ENCODE results near the gene GJB3.

The GJB3 gene

GRCh38 chr1:34785875-34786470 lies 5.0 kb downstream of the GJB3 start:
- H3K4ac ChIP-seq (ENCODE audit: low read depth, low read length) = no peak overlapping the region
- no peaks in the 10 kb centered on the region for H3K36me3 ChIP-seq (ENCODE audit: control insufficient read depth in 1 of 2, insufficient read depth in 2 of 2, low read length in 2 of 2)
- no peak overlapping the region for H2AFZ ChIP-seq (ENCODE audit: insufficient read depth, low read length, poor library complexity)
- no CpG with 5 or more reads among the region's 4 CpGs for WGBS (ENCODE audit: extremely low coverage, insufficient coverage, insufficient read length)
- no peaks in the 10 kb centered on the region for H3K79me2 ChIP-seq (ENCODE audit: control insufficient read depth, insufficient read depth, low read length, poor library complexity)
- no peak overlapping the region for H2BK120ac ChIP-seq (ENCODE audit: insufficient read depth, low read length, poor library complexity)
- H2BK5ac ChIP-seq (ENCODE audit: low read depth, low read length, poor library complexity) = no peak overlapping the region
- no peaks in the 10 kb centered on the region for H3K79me1 ChIP-seq (ENCODE audit: low read length)
- H3K18ac ChIP-seq (ENCODE audit: low read length) = no peak overlapping the region
- no peak for DNase-seq
- H2AK5ac ChIP-seq (ENCODE audit: low read length) = no peak overlapping the region
- H4K8ac ChIP-seq (ENCODE audit: low read depth, low read length) = no peak overlapping the region
- peaks cover 10 to 13% of the 10 kb centered on the region in 2 experiments for H3K4me1 ChIP-seq (ENCODE audit: control insufficient read depth in 1 of 2, insufficient read depth in 2 of 2, low read length in 2 of 2)
- no peak overlapping the region for H3K23ac ChIP-seq (ENCODE audit: low read length)
- no peak overlapping the region for H2BK12ac ChIP-seq (ENCODE audit: low read length)
- peaks cover 2% of the 10 kb centered on the region for H3K27me3 ChIP-seq (ENCODE audit: insufficient read depth, low read length)
- no peak overlapping the region for H4K12ac ChIP-seq (ENCODE audit: low read depth, low read length)
- H4K91ac ChIP-seq (ENCODE audit: low read depth, low read length) = no peak overlapping the region
- no peak overlapping the region for H3K4me2 ChIP-seq (ENCODE audit: low read length)
- no peak overlapping the region for H3K9ac ChIP-seq (ENCODE audit: low read length)
- H3K4me3 ChIP-seq (ENCODE audit: low read depth, low read length) = no peak overlapping the region
- H3K27ac ChIP-seq (ENCODE audit: low read depth, low read length) = no peak overlapping the region
- H3K9me3 ChIP-seq (ENCODE audit: insufficient read depth, low read depth, low read length) = peaks cover 2% of the 10 kb centered on the region
- no peak overlapping the region for H3K14ac ChIP-seq (ENCODE audit: low read length)

- Histone ChIP-seq H3K9me3 (ENCODE audit: insufficient read depth, low read depth, low read length) (peaks cover 2% of the 10 kb centered on the region), H3K4me3 (ENCODE audit: low read depth, low read length) (no peak overlapping the region), H2BK12ac (ENCODE audit: low read length) (no peak overlapping the region), H3K27ac (ENCODE audit: low read depth, low read length) (no peak overlapping the region), H4K91ac (ENCODE audit: low read depth, low read length) (no peak overlapping the region), H2BK120ac (ENCODE audit: insufficient read depth, low read length, poor library complexity) (no peak overlapping the region), H3K36me3 (ENCODE audit: control insufficient read depth in 1 of 2, insufficient read depth in 2 of 2, low read length in 2 of 2) (no peaks in the 10 kb centered on the region), H3K79me2 (ENCODE audit: control insufficient read depth, insufficient read depth, low read length, poor library complexity) (no peaks in the 10 kb centered on the region), H3K4me2 (ENCODE audit: low read length) (no peak overlapping the region), H3K79me1 (ENCODE audit: low read length) (no peaks in the 10 kb centered on the region), H2AFZ (ENCODE audit: insufficient read depth, low read length, poor library complexity) (no peak overlapping the region), H4K8ac (ENCODE audit: low read depth, low read length) (no peak overlapping the region), H4K12ac (ENCODE audit: low read depth, low read length) (no peak overlapping the region), H2BK5ac (ENCODE audit: low read depth, low read length, poor library complexity) (no peak overlapping the region), H3K27me3 (ENCODE audit: insufficient read depth, low read length) (no peaks in the 10 kb centered on the region), H3K4ac (ENCODE audit: low read depth, low read length) (no peak overlapping the region), H3K4me1 (ENCODE audit: control insufficient read depth in 1 of 2, insufficient read depth in 2 of 2, low read length in 2 of 2) (peaks cover 3 to 5% of the 10 kb centered on the region in 2 experiments), H3K18ac (ENCODE audit: low read length) (no peak overlapping the region), H3K14ac (ENCODE audit: low read length) (no peak overlapping the region), H3K9ac (ENCODE audit: low read length) (no peak overlapping the region), H2AK5ac (ENCODE audit: low read length) (no peak overlapping the region), H3K23ac (ENCODE audit: low read length) (no peak overlapping the region)
- WGBS (ENCODE audit: extremely low coverage, insufficient coverage, insufficient read length) = no CpG with 5 or more reads among the region's 14 CpGs
- peak; percentile 59 to 82 for DNase-seq
Measured at GRCh38 chr1:34786521-34787325, 5.7 kb downstream of the GJB3 start.

DNA sequence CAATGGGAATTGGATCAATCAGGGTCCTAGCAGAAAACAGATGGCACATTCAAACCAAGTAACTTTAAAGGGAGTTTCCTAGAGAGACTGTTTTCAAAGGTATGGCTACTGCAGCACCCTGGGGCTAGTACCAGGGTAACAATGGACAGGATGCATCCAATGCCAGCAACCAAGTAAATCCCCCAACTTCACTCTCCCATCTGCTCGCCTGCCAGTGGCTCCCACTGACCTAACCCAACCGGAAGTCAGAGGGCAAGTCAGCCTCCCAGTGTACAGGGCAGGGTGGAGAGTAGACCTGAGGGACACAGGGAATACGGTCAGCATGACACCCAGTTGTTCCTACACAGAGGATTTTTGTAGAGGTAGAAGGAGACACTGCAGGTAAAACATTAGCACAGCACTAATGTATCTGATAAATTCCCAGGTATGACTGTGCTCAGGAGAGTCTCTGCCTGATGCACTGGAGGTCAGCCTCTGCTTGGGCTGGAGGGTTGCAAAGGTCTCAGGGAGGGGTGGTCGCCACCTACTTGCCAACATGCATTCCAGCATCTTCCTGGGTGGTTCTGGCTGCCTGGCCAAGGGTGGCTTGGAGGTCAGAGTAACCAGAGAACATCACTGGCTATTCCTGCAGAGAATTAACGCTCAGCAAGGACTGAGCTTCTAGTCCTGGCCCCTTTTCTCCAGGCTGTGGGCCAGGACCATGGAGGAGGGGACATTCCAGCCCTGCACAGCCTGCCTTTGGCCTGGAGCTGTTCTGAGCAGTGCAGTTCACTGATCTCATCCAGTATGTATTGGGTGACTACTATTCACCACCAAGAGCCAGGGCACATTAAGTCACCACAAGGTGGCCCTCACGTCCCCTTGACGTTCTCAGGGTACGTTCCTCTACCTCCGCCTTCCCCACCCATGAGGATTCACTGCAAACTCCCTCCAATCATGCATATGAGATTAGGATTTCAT lies 6.7 kb downstream of the GJB3 start:
- no peak overlapping the region for H2BK120ac ChIP-seq (ENCODE audit: insufficient read depth, low read length, poor library complexity)
- no peak overlapping the region for H2AK5ac ChIP-seq (ENCODE audit: low read length)
- no peaks in the 10 kb centered on the region for H3K79me1 ChIP-seq (ENCODE audit: low read length)
- no peaks in the 10 kb centered on the region for H3K36me3 ChIP-seq (ENCODE audit: control insufficient read depth in 1 of 2, insufficient read depth in 2 of 2, low read length in 2 of 2)
- no peak overlapping the region for H4K91ac ChIP-seq (ENCODE audit: low read depth, low read length)
- H3K9me3 ChIP-seq (ENCODE audit: insufficient read depth, low read depth, low read length) = peaks cover 4% of the 10 kb centered on the region
- H3K9ac ChIP-seq (ENCODE audit: low read length) = no peak overlapping the region
- H3K27me3 ChIP-seq (ENCODE audit: insufficient read depth, low read length) = peaks cover 6% of the 10 kb centered on the region
- no peak overlapping the region for H3K27ac ChIP-seq (ENCODE audit: low read depth, low read length)
- H3K14ac ChIP-seq (ENCODE audit: low read length) = no peak overlapping the region
- no peak overlapping the region for H4K12ac ChIP-seq (ENCODE audit: low read depth, low read length)
- H3K79me2 ChIP-seq (ENCODE audit: control insufficient read depth, insufficient read depth, low read length, poor library complexity) = no peaks in the 10 kb centered on the region
- no peak overlapping the region for H3K23ac ChIP-seq (ENCODE audit: low read length)
- no peak overlapping the region for H3K4me3 ChIP-seq (ENCODE audit: low read depth, low read length)
- H2AFZ ChIP-seq (ENCODE audit: insufficient read depth, low read length, poor library complexity) = no peak overlapping the region
- DNase-seq = no peak
- WGBS (ENCODE audit: extremely low coverage, insufficient coverage, insufficient read length) = no CpG with 5 or more reads among the region's 9 CpGs
- no peak overlapping the region for H3K4me2 ChIP-seq (ENCODE audit: low read length)
- no peaks in the 10 kb centered on the region for H3K4me1 ChIP-seq (ENCODE audit: control insufficient read depth in 1 of 2, insufficient read depth in 2 of 2, low read length in 2 of 2)
- no peak overlapping the region for H2BK5ac ChIP-seq (ENCODE audit: low read depth, low read length, poor library complexity)
- H4K8ac ChIP-seq (ENCODE audit: low read depth, low read length) = no peak overlapping the region
- no peak overlapping the region for H3K18ac ChIP-seq (ENCODE audit: low read length)
- no peak overlapping the region for H2BK12ac ChIP-seq (ENCODE audit: low read length)
- H3K4ac ChIP-seq (ENCODE audit: low read depth, low read length) = no peak overlapping the region

DNA sequence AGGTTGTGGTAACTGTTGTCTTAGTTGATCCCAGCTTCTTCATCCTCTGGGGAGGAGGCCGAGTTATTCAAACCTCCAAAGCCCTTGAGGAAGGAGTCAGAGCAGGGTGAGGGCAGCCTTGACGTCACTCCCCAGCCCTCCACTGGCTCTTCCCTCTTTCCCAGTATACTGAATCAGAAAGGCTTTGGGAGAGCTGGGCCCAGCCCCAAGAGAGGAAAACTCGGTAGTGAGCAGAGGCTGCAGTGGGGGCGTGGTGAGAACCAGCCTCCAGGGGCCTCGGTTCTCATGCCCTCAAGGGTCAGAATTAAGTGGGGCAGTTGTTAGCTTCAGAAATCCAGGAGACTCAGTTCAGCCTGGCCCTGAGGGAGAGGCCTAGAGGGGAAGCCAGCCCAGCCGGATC lies 10.0 kb downstream of the GJB3 start:
- H3K18ac ChIP-seq (ENCODE audit: low read length) = no peak overlapping the region
- no peak overlapping the region for H2BK120ac ChIP-seq (ENCODE audit: insufficient read depth, low read length, poor library complexity)
- WGBS (ENCODE audit: extremely low coverage, insufficient coverage, insufficient read length) = no CpG with 5 or more reads among the region's 6 CpGs
- H3K4me1 ChIP-seq (ENCODE audit: control insufficient read depth in 1 of 2, insufficient read depth in 2 of 2, low read length in 2 of 2) = no peaks in the 10 kb centered on the region
- no peak overlapping the region for H3K14ac ChIP-seq (ENCODE audit: low read length)
- no peak overlapping the region for H4K91ac ChIP-seq (ENCODE audit: low read depth, low read length)
- H2BK5ac ChIP-seq (ENCODE audit: low read depth, low read length, poor library complexity) = no peak overlapping the region
- H3K27me3 ChIP-seq (ENCODE audit: insufficient read depth, low read length) = peaks cover 11% of the 10 kb centered on the region
- H2BK12ac ChIP-seq (ENCODE audit: low read length) = no peak overlapping the region
- DNase-seq = no peak
- H3K4me2 ChIP-seq (ENCODE audit: low read length) = no peak overlapping the region
- H3K9me3 ChIP-seq (ENCODE audit: insufficient read depth, low read depth, low read length) = peaks cover 1% of the 10 kb centered on the region
- no peak overlapping the region for H3K23ac ChIP-seq (ENCODE audit: low read length)
- H4K12ac ChIP-seq (ENCODE audit: low read depth, low read length) = no peak overlapping the region
- no peaks in the 10 kb centered on the region for H3K79me1 ChIP-seq (ENCODE audit: low read length)
- no peak overlapping the region for H2AFZ ChIP-seq (ENCODE audit: insufficient read depth, low read length, poor library complexity)
- no peak overlapping the region for H3K4me3 ChIP-seq (ENCODE audit: low read depth, low read length)
- no peak overlapping the region for H2AK5ac ChIP-seq (ENCODE audit: low read length)
- no peak overlapping the region for H3K9ac ChIP-seq (ENCODE audit: low read length)
- H3K4ac ChIP-seq (ENCODE audit: low read depth, low read length) = no peak overlapping the region
- H3K27ac ChIP-seq (ENCODE audit: low read depth, low read length) = no peak overlapping the region
- no peak overlapping the region for H4K8ac ChIP-seq (ENCODE audit: low read depth, low read length)
- no peaks in the 10 kb centered on the region for H3K79me2 ChIP-seq (ENCODE audit: control insufficient read depth, insufficient read depth, low read length, poor library complexity)
- H3K36me3 ChIP-seq (ENCODE audit: control insufficient read depth in 1 of 2, insufficient read depth in 2 of 2, low read length in 2 of 2) = no peaks in the 10 kb centered on the region

Data from trophoblast cell (in vitro differentiated cells and primary cell).